Measurements from ENCODE around the gene PTPN14. TPM values are rescaled to one million over a fixed set of nuclear protein-coding genes. Genes with fewer than 3 reads are reported as not detected.

The PTPN14 gene
- total and polyA plus RNA-seq, 8 donors = 14.9 to 38.0 (median 17.9) TPM

GRCh38 chr1:214567481-214567980, 16.1 kb upstream of the PTPN14 start:
- no peak for TF ChIP-seq CTCF (IDR thresholded peaks at IDR 0.05)
- no peak for DNase-seq
- Histone ChIP-seq H3K36me3 (no peaks in the 10 kb centered on the region), H3K27ac (no peak overlapping the region), H3K27me3 (no peaks in the 10 kb centered on the region), H3K9me3 (no peaks in the 10 kb centered on the region), H3K4me3 (no peak overlapping the region), H3K4me1 (no peaks in the 10 kb centered on the region)
- intact Hi-C loops (cut with DNase I) = no loop called here
- ATAC-seq = no peak

DNA sequence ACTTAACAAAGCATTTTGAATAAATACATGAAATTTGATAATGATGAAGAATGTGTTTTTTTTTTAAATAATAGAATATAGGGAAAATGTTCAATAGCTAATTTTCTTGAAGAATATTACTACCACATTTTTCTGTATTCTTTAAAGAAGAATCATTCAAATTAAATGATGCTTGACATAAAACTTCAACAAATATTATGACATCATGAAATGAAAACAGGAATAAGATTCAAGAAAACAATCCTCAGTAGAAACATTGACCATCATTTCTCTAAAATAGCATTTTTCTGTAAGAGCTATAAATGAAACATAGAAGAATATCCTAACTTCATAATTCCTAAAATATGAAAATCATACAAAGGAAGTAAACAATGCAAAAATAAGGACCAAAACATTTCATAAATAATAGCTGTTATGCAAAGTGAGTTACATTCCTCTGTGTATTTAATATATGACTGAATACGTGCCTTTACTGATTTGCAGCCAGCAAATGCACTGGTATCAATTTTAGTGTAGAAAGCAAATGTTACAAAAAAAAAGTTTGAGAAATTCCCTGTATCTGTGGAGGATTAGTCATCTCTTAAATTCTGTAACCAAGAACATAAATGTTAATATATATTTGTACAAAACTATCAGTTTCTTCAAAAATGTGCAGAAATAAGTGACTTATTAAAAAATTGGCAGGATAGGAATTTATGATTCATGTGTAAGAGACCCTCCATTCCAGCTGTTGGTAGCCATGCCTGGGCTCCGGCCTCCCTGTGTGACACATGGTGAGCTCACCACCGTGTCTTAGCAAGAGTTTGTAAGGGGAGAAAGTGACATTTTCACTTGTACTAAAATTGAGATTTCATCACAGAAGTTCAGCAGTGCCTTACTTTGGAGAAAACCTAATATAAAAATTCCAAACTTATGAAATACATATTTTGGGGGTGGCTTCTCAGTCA, 15.0 kb upstream of the PTPN14 start:
- intact Hi-C loops (cut with DNase I) = no loop called here
- no peak overlapping the region for H3K27ac ChIP-seq
- ATAC-seq (no peak), DNase-seq (no peak)
- H3K4me3 ChIP-seq = no peak overlapping the region
- H3K27me3 ChIP-seq = no peaks in the 10 kb centered on the region
- H3K4me1 ChIP-seq = no peaks in the 10 kb centered on the region
- H3K36me3 ChIP-seq = no peaks in the 10 kb centered on the region
- no peak for TF ChIP-seq CTCF (IDR thresholded peaks at IDR 0.05)
- no peaks in the 10 kb centered on the region for H3K9me3 ChIP-seq

DNA sequence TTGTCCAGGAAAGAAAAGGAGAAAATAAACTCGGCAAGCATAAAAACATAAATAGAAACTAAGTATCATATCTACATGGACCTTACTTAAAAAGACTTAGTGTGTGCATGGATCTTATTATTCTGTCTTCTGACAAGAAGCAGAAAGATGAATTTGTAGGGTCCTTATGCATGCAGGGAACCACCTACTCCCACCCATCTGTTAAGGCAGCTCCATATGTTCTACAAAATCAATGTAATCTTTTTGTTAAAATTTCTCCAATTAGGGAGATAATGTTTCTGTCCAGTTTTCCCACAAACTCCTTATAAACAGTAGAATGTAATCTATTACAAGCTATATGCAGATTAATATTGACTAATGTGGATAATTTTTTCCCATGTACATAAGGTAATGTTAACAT, 13.9 kb upstream of the PTPN14 start:
- DNase-seq (no peak), ATAC-seq (no peak)
- no peak overlapping the region for H3K27ac ChIP-seq
- H3K36me3 ChIP-seq = no peaks in the 10 kb centered on the region
- H3K4me3 ChIP-seq = no peak overlapping the region
- no peak for TF ChIP-seq CTCF (IDR thresholded peaks at IDR 0.05)
- intact Hi-C loops (cut with DNase I) = no loop called here
- no peaks in the 10 kb centered on the region for H3K27me3 ChIP-seq
- no peaks in the 10 kb centered on the region for H3K4me1 ChIP-seq
- no peaks in the 10 kb centered on the region for H3K9me3 ChIP-seq

DNA sequence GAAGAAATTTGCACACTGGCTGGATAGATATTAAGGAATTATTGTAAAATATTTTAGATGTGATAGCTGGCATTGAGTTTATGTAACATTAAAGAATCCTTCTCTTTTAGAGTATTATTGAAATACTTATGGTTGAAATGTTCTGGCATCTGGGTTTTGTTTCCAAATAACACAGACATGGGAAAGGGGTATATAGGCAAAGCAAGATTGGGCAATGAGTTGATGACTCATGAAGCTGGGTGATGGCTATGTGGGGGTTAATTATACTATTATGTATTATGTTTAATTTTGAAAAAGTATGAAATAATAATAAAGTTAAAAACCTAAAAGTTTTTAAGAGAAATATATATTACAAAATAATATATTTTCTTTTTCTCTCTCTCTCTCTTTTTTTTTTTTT, 12.5 kb upstream of the PTPN14 start:
- intact Hi-C loops (cut with DNase I) = no loop called here

More for the DNA sequence above, 12.5 kb upstream of the PTPN14 start:
- TF ChIP-seq CTCF (IDR thresholded peaks at IDR 0.05) = no peak
- H3K4me1 ChIP-seq = no peaks in the 10 kb centered on the region
- no peak overlapping the region for H3K4me3 ChIP-seq
- no peak overlapping the region for H3K27ac ChIP-seq
- no peak for DNase-seq
- no peaks in the 10 kb centered on the region for H3K27me3 ChIP-seq
- ATAC-seq = no peak
- H3K9me3 ChIP-seq = no peaks in the 10 kb centered on the region
- no peaks in the 10 kb centered on the region for H3K36me3 ChIP-seq
